Measurements from ENCODE around the gene NR6A1.
A peak's percentile ranks its signal among the peaks of the same experiment; 100 is the strongest.

NR6A1 gene

DNA sequence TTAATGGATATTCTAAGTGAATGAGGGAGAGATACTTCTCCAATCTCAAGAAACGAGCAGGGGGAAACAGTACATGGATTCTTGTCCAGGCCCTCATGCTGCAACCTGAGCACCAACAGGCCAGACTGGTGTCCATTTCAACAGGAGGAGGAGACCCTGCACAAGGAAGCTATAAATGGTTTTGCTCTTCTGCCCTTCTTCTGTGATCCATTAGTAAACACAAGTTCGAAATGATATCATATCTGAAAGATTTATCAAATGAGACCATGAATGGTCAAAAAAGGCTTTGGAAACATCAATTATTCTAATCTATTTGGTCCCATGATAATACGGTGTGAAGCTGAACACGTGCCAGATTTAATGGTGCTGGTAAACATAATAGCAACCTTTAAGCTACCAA is 109.8 kb downstream of the NR6A1 start:
- DNase-seq (ENCODE audit: low read depth in 1 of 2, low spot score in 1 of 2), result no peak

GRCh38 chr9:124660341-124660801 is 110.7 kb downstream of the NR6A1 start:
- DNase-seq (ENCODE audit: low read depth in 1 of 2, low spot score in 1 of 2), result no peak

DNA sequence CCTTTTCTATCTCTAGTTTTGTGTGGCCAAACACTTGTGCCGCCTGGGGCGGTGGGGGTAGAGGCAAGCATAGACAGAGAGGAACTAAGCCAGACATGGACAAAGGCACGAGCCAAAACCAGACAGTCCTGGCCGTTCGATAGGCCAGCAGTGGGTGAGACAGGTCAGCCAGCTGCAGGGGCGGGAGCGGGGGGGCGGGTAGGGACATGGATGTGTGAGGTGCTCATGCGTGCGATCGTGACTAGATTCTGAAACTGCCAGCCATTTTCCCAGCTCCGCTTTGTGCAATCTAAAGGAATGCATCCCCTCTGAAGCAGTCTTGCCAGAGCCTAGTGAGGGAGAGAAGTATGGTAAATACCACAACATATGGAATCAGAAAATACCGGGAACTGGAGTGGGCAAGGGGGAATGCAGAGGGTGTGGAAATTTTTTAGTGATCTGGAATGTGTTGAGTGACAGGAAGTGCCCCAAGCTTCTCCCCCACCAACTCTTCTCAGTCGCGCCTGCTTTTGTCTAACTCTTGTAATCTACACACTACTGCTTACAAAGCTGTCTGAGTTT is 111.9 kb downstream of the NR6A1 start:
- DNase-seq (ENCODE audit: low read depth in 1 of 2, low spot score in 1 of 2), result peak in 1 of 2 donors; percentile 17

DNA sequence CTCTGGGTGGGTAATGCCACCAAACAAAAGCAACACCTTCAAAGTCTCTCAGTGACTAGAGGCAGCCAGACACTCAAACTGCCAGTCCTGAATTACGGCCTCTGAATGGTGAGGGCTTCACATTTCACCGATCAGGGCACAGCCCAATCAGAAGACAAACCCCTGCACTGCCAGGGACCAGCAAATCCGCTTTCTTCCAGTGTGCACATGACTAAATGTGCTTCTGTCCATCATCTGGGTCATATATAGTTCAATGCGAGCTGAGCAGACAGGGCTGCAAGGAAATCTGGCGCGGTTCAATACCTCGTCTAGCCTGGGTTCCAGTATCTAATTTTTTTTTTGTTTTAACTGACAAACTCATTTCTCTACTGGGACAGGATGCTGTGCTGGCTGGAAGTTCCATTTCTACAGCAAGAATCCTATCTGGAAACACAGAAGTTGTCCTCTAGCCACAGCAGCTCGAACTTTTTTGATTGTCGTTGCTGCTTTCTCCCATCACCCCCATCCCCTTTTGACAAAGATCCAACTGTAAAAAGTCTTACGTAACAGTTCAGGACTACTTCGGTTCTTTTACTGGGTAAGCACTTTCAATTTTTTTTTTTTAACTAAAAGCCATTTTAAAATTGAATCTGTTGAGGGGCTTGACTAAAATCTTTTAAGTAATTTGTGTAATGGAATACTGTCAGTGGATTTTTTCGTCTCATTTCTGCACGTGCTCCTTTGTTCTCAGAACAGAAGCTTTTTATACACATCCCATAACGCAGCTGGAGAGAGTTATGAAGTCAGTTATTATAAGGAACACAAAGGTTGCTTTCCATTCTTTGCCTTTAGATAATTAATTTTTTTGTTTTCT is 112.7 kb downstream of the NR6A1 start:
- no peak for DNase-seq (ENCODE audit: low read depth in 1 of 2, low spot score in 1 of 2)

GRCh38 chr9:124657516-124657915 is 113.6 kb downstream of the NR6A1 start:
- no peak for DNase-seq (ENCODE audit: low read depth in 1 of 2, low spot score in 1 of 2)

- no peak for DNase-seq (ENCODE audit: low read depth in 1 of 2, low spot score in 1 of 2)
Measured at GRCh38 chr9:124654431-124654830, 116.7 kb downstream of the NR6A1 start.

DNA sequence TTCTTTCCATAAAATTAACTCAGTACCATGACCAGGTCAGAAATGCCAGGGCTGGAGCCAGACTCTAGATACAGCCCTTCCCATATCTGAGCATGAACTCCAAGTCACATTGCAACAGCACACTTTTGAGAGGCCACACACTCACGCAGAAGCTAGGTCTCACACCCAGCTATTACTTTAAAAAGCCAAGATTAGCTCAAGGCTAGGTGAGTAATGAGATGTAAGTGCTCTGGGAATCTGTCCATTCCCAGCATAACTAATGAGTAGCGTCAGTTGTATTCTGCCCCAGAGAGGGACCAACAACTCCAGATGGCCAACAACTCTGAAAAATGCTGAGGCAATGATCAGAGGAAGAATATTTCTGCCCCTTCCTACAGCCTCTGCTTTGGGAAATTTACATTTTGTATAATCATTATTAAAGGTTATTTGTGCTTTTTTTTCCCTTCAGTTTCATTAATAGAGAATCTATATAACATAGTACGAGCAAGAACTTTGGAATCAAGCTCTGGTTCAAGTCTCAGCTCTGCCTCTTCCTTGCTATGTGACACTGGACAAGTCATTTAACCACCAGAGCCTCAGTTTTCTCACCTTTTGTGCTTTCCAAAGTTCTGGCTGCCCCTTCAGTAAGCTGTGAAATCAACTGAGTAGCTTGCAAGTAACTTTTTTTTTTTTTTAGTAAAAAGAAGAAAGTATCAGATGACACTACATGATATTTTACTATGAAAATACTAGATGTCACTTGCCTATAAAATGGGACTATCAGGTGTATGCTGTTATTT is 118.3 kb downstream of the NR6A1 start:
- DNase-seq (ENCODE audit: low read depth in 1 of 2, low spot score in 1 of 2), result no peak

DNA sequence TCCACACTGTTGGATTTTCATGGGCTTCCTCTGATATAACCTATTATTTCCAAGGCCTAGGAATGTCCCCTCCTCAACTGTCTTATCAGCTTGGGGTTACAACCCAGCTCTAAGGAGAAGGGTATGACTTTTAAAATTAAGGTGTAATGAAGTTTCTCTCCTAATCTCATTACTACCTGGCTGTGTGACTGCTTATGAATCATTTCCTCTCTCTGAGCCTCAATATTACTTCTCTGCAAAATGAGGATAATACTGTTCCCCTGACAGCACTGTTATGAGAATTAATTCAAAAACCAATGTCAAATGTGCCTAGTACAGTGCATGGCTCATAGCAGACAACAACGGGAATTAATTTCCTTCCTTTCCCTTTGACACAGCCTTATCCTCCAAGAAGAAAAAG is 118.9 kb downstream of the NR6A1 start:
- no peak for DNase-seq (ENCODE audit: low read depth in 1 of 2, low spot score in 1 of 2)

GRCh38 chr9:124645274-124645673 is 125.8 kb downstream of the NR6A1 start:
- no peak for DNase-seq (ENCODE audit: low read depth in 1 of 2, low spot score in 1 of 2)

- no peak for DNase-seq (ENCODE audit: low read depth in 1 of 2, low spot score in 1 of 2)
Measured at GRCh38 chr9:124639637-124640036, 131.5 kb downstream of the NR6A1 start.

GRCh38 chr9:124635285-124635684 is 135.8 kb downstream of the NR6A1 start:
- no peak for DNase-seq (ENCODE audit: low read depth in 1 of 2, low spot score in 1 of 2)

DNA sequence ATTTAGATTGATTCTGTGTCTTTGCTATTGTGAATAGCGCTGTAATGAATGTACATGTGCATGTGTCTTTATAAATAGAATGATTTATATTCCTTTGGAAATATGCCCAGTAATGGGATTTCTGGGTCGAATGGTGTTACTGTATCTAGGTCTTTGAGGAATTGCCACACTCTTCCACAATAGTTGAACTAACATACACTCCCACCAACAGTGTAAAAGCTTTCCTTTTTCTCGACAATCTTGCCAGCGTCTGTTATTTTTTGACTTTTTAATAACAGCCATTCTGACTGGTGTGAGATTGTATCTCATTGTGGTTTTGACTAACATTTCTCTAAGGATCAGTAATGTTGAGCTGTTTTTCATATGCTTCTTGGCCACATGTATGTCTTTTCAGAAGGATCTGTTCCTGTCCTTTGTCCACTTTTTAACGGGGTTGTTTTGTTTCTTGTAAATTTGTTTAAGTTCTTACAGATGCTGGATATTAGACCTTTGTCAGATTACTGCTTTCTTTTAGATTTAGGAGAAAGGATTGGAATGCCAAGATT is 139.0 kb downstream of the NR6A1 start:
- no peak for DNase-seq (ENCODE audit: low read depth in 1 of 2, low spot score in 1 of 2)

DNA sequence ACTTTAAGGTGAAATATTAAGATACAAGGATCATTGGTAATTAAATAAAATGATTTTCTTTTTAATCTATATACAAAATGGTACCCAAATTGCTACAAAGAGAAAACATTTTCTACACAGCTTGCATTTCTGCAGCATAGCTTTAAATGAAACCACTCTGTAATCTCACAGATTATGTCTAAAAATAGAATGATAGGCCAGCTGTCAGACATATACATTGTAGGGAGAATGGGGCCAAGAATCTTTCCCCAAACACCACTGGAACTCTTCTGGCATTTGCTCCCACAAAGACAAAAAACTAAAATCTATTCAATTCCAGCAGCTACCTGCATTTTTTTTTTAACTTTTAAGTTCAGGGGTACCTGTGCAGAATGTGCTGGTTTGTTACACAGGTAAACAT is 139.8 kb downstream of the NR6A1 start:
- no peak for DNase-seq (ENCODE audit: low read depth in 1 of 2, low spot score in 1 of 2)

DNA sequence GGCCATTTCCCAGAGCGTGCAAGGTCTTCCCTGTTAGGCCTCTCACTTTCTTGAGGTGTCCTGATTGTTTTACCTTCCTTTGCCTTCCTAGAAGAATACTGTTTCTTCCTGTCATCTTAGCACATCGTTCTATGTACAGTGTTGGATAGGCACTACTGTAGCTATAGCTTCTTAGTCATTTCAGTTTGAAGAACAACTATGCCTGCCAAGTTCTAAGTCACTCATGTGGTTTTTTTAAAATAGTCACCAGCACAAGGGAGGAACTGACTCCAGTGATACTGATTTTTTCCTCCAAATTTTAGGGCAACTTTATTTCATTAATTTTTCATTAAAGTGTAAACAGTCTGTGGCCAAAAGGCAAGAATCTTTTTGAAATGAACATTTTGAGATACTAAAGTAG is 141.5 kb downstream of the NR6A1 start:
- DNase-seq (ENCODE audit: low read depth in 1 of 2, low spot score in 1 of 2), result no peak

DNA sequence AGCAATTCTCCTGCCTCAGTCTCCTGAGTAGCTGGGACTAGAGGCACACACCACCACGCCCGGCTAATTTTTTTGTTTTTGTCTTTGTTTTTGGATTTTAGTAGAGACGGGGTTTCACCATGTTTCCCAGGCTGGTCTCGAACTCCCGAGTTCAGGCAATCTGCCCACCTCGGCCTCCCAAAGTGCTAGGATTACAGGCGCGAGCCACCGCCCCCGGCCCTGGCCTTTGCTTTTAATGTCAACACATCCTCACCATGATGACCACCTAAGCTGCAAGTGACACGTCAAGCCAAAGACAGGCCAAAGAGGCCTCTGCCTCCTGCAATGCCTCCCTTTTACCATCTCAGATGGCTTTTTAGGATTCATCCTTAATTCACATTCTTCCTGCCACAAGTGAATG is 142.4 kb downstream of the NR6A1 start:
- DNase-seq (ENCODE audit: low read depth in 1 of 2, low spot score in 1 of 2), result no peak

DNA sequence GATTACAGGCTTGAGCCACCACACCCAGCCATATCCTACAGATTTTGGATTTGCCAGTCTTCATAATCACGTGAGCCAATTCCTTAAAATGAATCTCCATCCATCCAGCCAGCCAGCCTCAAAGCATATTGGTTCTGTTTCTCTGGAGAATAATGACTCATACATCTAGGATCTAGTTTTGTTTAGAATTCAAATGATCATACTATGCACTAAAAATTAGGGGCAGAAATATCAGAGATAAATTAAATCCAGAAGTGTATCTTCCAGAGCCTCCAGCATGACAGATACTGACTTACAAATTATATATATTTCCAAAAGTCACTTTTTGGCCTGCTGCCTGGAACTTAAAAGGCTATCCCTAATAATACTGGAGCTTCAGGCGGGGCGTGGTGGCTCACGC is 144.8 kb downstream of the NR6A1 start:
- DNase-seq (ENCODE audit: low read depth in 1 of 2, low spot score in 1 of 2), result no peak

- no peak for DNase-seq (ENCODE audit: low read depth in 1 of 2, low spot score in 1 of 2)
Measured at GRCh38 chr9:124625087-124625486, 146.0 kb downstream of the NR6A1 start.

DNA sequence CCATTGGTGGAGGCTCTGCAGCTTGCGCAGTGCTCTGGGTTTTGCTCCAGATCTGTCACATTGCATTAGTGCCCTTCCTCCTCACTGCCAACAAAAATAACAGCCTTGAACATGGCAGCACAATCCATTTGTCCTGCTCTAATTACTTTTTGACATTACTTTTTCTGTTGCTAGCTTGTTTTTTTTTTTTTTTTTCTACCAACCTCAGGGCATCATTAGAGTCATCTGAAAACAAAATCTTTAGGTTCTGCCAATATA is 146.4 kb downstream of the NR6A1 start:
- DNase-seq (ENCODE audit: low read depth in 1 of 2, low spot score in 1 of 2), result no peak

DNA sequence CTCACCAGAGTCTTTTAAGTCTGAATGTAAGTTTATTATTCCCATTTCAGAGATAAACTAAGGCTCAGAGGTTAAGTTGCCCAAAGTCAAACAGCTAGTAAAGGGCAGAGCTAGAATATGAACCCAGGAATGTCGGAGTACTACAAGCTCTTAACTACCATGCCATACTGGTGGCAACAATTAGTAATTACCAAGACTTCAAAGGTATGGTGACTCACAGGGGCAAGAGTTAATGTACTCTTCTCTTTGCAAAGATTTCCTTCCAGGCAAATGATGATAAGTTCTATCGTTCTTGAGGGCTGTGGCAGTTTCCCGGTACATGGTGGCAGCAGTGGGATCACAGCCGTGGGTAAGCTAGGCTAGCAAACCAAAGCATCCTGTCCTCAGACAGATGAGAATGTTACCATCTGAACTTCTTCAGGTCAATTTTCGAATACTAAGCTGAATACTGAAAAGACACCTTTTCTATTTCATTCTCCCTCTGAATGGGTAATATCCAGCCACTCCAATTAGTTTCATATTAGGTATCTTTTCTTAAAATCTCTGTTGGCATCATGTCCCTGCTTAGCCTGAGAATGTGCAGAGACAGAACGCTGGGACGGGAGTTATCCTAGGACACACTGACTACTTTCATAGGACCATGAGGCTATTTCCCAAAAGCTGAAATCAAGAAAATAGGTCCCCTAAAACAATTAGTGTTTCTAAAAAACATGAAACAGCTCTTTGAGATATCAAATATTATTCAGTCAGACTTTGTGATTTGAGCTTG is 147.0 kb downstream of the NR6A1 start:
- DNase-seq (ENCODE audit: low read depth in 1 of 2, low spot score in 1 of 2), result no peak

DNA sequence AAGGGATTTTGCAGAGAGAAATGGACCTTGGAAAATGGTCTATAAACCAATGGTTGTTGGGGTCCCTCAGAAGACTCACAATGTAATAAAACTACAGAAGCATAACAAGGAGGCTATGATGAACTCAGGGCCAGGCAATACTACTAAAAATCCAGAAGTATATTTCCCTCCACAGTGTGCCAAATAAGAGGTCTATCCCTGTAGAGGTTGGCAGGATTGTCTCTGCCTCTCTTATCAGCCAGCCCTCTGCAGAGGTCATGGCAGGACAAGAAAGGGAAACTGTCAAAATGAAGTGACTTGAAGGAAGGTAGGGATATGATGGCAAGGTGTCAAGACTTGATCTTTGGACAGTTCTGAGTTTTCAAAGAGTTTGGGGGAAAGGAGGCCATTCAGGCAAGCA is 148.2 kb downstream of the NR6A1 start:
- no peak for DNase-seq (ENCODE audit: low read depth in 1 of 2, low spot score in 1 of 2)

Data from stimulated activated CD4-positive, alpha-beta T cell treated with anti-CD3 and anti-CD28 coated beads, Interleukin-15, amount 100 ng/mL, for 1 hour (primary cell).